Heart right ventricle (tissue), 16 donors: Measurements from ENCODE around the gene OR1I1. TPM values are rescaled to one million over a fixed set of nuclear protein-coding genes. Genes with fewer than 3 reads are reported as not detected.

Experiments used
- ATAC-seq, 8 donors: fragments of 200-7000 bp; cut with Tn5 transposase; one replicate each; pipeline ENCODE4 v1.9.1; 2020; ENCODE audit warnings: mild to moderate bottlenecking in 8 of 8, moderate library complexity in 8 of 8, moderate number of reproducible peaks in 1 of 8
- DNase-seq, 2 donors: peaks; one replicate each; pipeline ENCODE4 v3.0.0-alpha.2; 2020
- H3K27ac ChIP-seq, 10 donors: fragments of 200-600 bp; sonication (generic) in 2 of 10; one replicate each; pipeline versions ENCODE4 v1.5.0 to v1.8.0; 2020 to 2022; ENCODE audit warnings: mild to moderate bottlenecking in 3 of 10
- H3K27me3 ChIP-seq, 7 donors: fragments of 200-600 bp; one replicate each; pipeline ENCODE4 v1.8.0; 2021 to 2022; ENCODE audit warnings: mild to moderate bottlenecking in 2 of 7
- H3K36me3 ChIP-seq, 9 donors: fragments of 200-600 bp; sonication (generic) in 1 of 9; one replicate each; pipeline versions ENCODE4 v1.5.0 to v1.8.0; 2020 to 2022; ENCODE audit warnings: mild to moderate bottlenecking in 2 of 9
- H3K4me1 ChIP-seq, 9 donors: fragments of 200-600 bp; sonication (generic) in 1 of 9; one replicate each; pipeline versions ENCODE4 v1.5.0 to v1.8.0; 2020 to 2022; ENCODE audit warnings: mild to moderate bottlenecking in 4 of 9
- H3K4me3 ChIP-seq, 10 donors: fragments of 200-600 bp; sonication (generic) in 2 of 10; one replicate each; pipeline versions ENCODE4 v1.5.0 to v1.8.0; 2020 to 2022; ENCODE audit warnings: mild to moderate bottlenecking in 7 of 10, moderate library complexity in 2 of 10
- H3K9me3 ChIP-seq, 11 donors: fragments of 200-600 bp in 10 of 11; sonication (generic) in 2 of 11; one replicate each; pipeline versions ENCODE4 v1.5.0 to v1.8.0; 2013 to 2022; ENCODE audit warnings: mild to moderate bottlenecking in 2 of 11, control low read depth in 1 of 11, moderate library complexity in 1 of 11
- WGBS, 2 donors: extraction: QIAGEN DNeasy Blood & Tissue Kit; methylation state at CpG; one replicate each; pipeline ENCODE4 v1.1.7; 2013; ENCODE audit warnings: inconsistent platforms in 1 of 2; 5-methylcytosine and 5-hydroxymethylcytosine counted together
- intact Hi-C, 10 donors: fragments of 100-400 bp; cut with DNase I; formaldehyde crosslinking; loops; one replicate each; pipeline versions ENCODE4 v1.11.1 to v1.14.2; 2022
- polyA plus RNA-seq, 2 donors: library from polyadenylated mRNA; stranded (reverse); fragments of 200-250 nt; gene quantifications; one replicate each; pipeline ENCODE4 v1.2.3, GENCODE V29; 2013
- total RNA-seq, 10 donors: library from RNA; stranded (reverse); fragmentation: NEBNext Ultra II Directional in 3 of 10; extraction: Animal tissue kit (Norgen Biotek cat#: 25700) in 3 of 10; gene quantifications; one replicate each; pipeline versions ENCODE4 v1.2.1 to v1.2.4, GENCODE V29; 2021 to 2023
- TF ChIP-seq, protein P1 (sequence below), 9 donors: fragments of 200-600 bp; sonication (generic) in 2 of 9; IDR thresholded peaks; one replicate each; pipeline versions ENCODE4 v1.5.0 to v1.8.0; 2021 to 2022; ENCODE audit warnings: antibody characterized with exemption in 9 of 9, mild to moderate bottlenecking in 5 of 9, moderate library complexity in 1 of 9
- donor health status: Arrhythmogenic right ventricular cardiomyopathy.
- donor health status: ischemic (EF 13 %, LVEDD 7.1; RV severe dilation, severe dysfunction).
- donor health status: healthy with polysubstance abuse.
- donor health status: DM: no; HTN: yes; CAD: no.
- donor health status: DM: no; HTN: no; CAD: no.
- donor health status: ischemic (EF 25% LVEDD 6.9; RV normal size, moderate dysfunction).
- donor health status: ischemic (EF 25% LVEDD 5.7; RV mildly dilated, moderate dysfunction).
- donor health status: healthy.
- donor health status: DM: yes; HTN: yes; CAD: no.
- donor health status: Ischemic cardiomyopathy.
- donor health status: ischemic (EF 35%, LVEDD 5.7; RV mildly dilated, moderate dysfunction).
- donor health status: nonischemic (EF 11% LVEDD 7.7; RV severe dilation, severe dysfunction).
- donor health status: DM: yes; HTN: yes; CAD: no.
- donor health status: PGD.
- donor health status: ischemic (EF 29% LVEDD 5.4; RV normal size, mild dysfunction).
- donor health status: nonischemic (EF 23%, LVEDD 6.1; RV moderate dilation, normal function).

Gene OR1I1
- total and polyA plus RNA-seq, 12 donors, result not detected

GRCh38 chr19:15123031-15123890, 41.2 kb downstream of the OR1I1 start:
- Histone ChIP-seq H3K4me1 (peaks cover 0 to 33% (median 22%) of the 10 kb centered on the region in 9 donors), H3K4me3 (peak overlapping the region in 3 of 10 donors; percentile 7 to 88 (median 21)), H3K36me3 (peaks cover 0 to 53% (median 36%) of the 10 kb centered on the region in 9 donors), H3K9me3 (no peaks in the 10 kb centered on the region), H3K27ac (peak overlapping the region in 9 of 10 donors; percentile 20 to 98 (median 77)), H3K27me3 (no peaks in the 10 kb centered on the region)
- TF ChIP-seq, protein P1, sequence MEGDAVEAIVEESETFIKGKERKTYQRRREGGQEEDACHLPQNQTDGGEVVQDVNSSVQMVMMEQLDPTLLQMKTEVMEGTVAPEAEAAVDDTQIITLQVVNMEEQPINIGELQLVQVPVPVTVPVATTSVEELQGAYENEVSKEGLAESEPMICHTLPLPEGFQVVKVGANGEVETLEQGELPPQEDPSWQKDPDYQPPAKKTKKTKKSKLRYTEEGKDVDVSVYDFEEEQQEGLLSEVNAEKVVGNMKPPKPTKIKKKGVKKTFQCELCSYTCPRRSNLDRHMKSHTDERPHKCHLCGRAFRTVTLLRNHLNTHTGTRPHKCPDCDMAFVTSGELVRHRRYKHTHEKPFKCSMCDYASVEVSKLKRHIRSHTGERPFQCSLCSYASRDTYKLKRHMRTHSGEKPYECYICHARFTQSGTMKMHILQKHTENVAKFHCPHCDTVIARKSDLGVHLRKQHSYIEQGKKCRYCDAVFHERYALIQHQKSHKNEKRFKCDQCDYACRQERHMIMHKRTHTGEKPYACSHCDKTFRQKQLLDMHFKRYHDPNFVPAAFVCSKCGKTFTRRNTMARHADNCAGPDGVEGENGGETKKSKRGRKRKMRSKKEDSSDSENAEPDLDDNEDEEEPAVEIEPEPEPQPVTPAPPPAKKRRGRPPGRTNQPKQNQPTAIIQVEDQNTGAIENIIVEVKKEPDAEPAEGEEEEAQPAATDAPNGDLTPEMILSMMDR (IDR thresholded peaks at IDR 0.05), result no peak
- 87 to 92% methylated on average over 22 of the region's 22 CpGs for WGBS, 2 donors
- no peak for DNase-seq
- ATAC-seq, result no peak
- intact Hi-C loops, result no loop called here

- WGBS, 2 donors, result 29 to 46% methylated on average over 5 of the region's 5 CpGs
- ATAC-seq, result peak; percentile 27 to 89 (median 64)
- TF ChIP-seq, protein P1 (IDR thresholded peaks at IDR 0.05), result no peak
- H3K27ac ChIP-seq, result peak overlapping the region; percentile 89 to 98 (median 94)
- H3K4me3 ChIP-seq, result peak overlapping the region in 7 of 10 donors; percentile 64 to 88 (median 74)
- peaks cover 0 to 46% (median 30%) of the 10 kb centered on the region in 9 donors for H3K36me3 ChIP-seq
- intact Hi-C loops, result loop anchor here in 1 of 10 donors (2.0 kb wide), 1 partner anchor 17 kb away; the partner anchor contains the start of gene SYDE1
- no peaks in the 10 kb centered on the region for H3K9me3 ChIP-seq
- H3K4me1 ChIP-seq, result peaks cover 0 to 33% (median 22%) of the 10 kb centered on the region in 9 donors
- DNase-seq, result peak; percentile 83 to 84
- no peaks in the 10 kb centered on the region for H3K27me3 ChIP-seq
Observed at GRCh38 chr19:15123900-15124299, 41.9 kb downstream of the OR1I1 start.

DNA sequence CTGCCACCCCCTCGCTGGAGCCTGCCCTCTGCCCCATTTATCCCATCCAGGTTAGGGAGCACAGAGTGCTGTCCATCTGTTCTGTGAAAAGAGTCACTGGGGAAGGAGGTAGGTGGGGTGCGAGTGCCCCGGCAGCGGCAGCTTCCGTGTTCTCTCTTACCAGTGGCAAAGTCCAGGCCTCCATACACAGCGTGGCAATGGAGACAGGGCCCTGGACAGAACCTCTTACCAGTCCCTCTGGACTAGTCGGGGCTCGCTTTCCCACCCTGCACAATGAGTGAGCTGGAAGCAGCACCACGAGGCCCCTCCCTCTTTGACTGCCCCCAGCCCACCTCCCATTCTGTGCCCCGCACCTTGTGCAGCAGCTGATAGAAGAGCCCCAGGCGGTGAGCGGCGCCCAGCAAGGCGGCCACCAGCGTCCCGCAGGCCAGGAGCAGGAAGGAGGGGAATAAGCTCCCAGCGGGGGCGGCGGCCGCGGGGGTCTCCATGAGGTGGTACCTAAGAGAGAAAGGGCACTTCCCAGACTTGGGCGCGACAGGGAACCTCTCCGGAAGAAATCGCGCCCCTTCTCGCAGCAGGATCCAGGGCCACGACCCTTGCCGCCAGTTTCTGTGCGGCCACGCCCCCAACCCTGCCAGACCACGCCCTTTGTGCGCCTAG, 42.7 kb downstream of the OR1I1 start:
- H3K4me3 ChIP-seq, result peak overlapping the region; percentile 49 to 88 (median 68)
- no peaks in the 10 kb centered on the region for H3K27me3 ChIP-seq
- DNase-seq (no peak), ATAC-seq (peak in 7 of 8 donors; percentile 0 to 31 (median 15))
- 4 to 5% methylated on average over 33 of the region's 33 CpGs for WGBS, 2 donors
- peak overlapping the region; percentile 89 to 98 (median 94) for H3K27ac ChIP-seq
- peaks cover 0 to 38% (median 22%) of the 10 kb centered on the region in 9 donors for H3K36me3 ChIP-seq
- intact Hi-C loops, result loop anchor here in 3 of 10 donors (1.0 to 2.0 kb wide), 2 partner anchors 17 to 18 kb away; partner anchors contain the start of gene SYDE1 (in 3 of the 3)
- peaks cover 0 to 33% (median 22%) of the 10 kb centered on the region in 9 donors for H3K4me1 ChIP-seq
- no peaks in the 10 kb centered on the region for H3K9me3 ChIP-seq
- TF ChIP-seq, protein P1 (IDR thresholded peaks at IDR 0.05), result no peak
